Stomach (tissue), 4 donors: ENCODE results near the gene CLVS2.

Source experiments
- POLR2A ChIP-seq, 4 donors: fragments of 450-650 bp; IDR thresholded peaks; one replicate each; pipeline ENCODE4 v1.6.1; 2016; ENCODE audit warnings: antibody characterized with exemption in 4 of 4, control low read depth in 2 of 4, mild to moderate bottlenecking in 1 of 4, moderate library complexity in 1 of 4
- TF ChIP-seq, protein P1 (sequence below), 7 experiments: fragments of 450-650 bp in 4 of 7; fragments of 200-600 bp in 3 of 7; sonication (generic) in 3 of 7; IDR thresholded peaks; one replicate each; pipeline ENCODE4 v1.5.1; 2016 to 2019; ENCODE audit warnings: antibody characterized with exemption in 7 of 7, control low read depth in 2 of 7, mild to moderate bottlenecking in 1 of 7

DNA sequence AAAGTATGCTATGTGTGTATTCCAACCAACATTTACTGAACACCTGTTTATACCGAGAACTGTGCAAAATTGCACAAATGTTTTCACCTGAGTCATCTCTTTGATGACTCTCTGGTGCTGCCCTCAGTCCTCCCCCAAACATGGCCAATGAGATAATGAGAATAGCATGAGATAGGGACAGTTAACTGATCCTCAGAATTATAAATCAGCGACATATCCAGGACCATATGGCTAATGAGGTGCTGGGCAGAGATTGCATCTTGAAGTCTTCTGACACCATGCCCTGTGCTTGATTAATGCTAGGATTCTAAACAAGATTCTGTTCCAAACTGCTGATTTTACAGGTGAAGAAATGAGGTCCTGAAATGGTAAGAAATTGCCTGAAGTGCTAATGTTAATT is 13.0 kb downstream of the CLVS2 start:
- no peak for TF ChIP-seq POLR2A (IDR thresholded peaks at IDR 0.05)
- TF ChIP-seq, protein P1, sequence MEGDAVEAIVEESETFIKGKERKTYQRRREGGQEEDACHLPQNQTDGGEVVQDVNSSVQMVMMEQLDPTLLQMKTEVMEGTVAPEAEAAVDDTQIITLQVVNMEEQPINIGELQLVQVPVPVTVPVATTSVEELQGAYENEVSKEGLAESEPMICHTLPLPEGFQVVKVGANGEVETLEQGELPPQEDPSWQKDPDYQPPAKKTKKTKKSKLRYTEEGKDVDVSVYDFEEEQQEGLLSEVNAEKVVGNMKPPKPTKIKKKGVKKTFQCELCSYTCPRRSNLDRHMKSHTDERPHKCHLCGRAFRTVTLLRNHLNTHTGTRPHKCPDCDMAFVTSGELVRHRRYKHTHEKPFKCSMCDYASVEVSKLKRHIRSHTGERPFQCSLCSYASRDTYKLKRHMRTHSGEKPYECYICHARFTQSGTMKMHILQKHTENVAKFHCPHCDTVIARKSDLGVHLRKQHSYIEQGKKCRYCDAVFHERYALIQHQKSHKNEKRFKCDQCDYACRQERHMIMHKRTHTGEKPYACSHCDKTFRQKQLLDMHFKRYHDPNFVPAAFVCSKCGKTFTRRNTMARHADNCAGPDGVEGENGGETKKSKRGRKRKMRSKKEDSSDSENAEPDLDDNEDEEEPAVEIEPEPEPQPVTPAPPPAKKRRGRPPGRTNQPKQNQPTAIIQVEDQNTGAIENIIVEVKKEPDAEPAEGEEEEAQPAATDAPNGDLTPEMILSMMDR (IDR thresholded peaks at IDR 0.05), result no peak
